NCI-H2227 (cell line): ENCODE results near the gene CMSS1.
"Not testable (repeated sequence)": the region's sequence is repeated elsewhere in the genome, so short reads cannot be mapped to it uniquely, and the experiment has no call there.

Experiments used
- DNase-seq: peaks from one replicate; lab custom pipeline; 2025; ENCODE audit not compliant: unreplicated experiment; lab: John Stamatoyannopoulos, UW

Gene CMSS1

GRCh38 chr3:99817047-99817436 is 620 bp upstream of the CMSS1 start:
- DNase-seq: peak; percentile 39

DNA sequence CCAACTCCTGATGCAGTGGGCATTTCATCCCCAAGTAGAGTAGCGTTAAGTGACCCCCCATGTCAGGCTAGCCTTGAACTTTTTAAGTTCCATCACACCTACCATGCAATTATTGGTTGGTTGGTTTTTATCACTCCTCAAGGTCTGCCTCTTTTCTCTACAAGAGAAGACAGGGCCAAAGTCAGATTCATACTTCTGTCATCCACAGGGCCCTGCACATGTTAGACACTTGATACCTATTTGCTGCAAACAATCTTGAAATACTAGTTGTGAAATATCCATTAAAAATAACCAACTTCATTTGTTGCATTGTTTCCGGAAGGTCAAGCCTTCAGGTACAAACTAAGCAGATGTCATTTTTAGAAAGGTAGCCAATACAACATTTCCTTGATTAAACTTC is 1.2 kb downstream of the CMSS1 start:
- DNase-seq: no peak

- DNase-seq: no peak
These were observed 6.4 kb downstream of the CMSS1 start for GRCh38 chr3:99823723-99824711.

GRCh38 chr3:99825004-99825640 is 7.5 kb downstream of the CMSS1 start:
- no peak for DNase-seq

- no peak for DNase-seq
These were observed 12.2 kb downstream of the CMSS1 start for GRCh38 chr3:99829844-99830243.

- no peak for DNase-seq
These were observed 16.0 kb downstream of the CMSS1 start for GRCh38 chr3:99833617-99834205.

GRCh38 chr3:99834211-99834957 is 16.7 kb downstream of the CMSS1 start:
- DNase-seq: no peak

GRCh38 chr3:99836681-99837080 is 19.0 kb downstream of the CMSS1 start:
- no peak for DNase-seq

DNA sequence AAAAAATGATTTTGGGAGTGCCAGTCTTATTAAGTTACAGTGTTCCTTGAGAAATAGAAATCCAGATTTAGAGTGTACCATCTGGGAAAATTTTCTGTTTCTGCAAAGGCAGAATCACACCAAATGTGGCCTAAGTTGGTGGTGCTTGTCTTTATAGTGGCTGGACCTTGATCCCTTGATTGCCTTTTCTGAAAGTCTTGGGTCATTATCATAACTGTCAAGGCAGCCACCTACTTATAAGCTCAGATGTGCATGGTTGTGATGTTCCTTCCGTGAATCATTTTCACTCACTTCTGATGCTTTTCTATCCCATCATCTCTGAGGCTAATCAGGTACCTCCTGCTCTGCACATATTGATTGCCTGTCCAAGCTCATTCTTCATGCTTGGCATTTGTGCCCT is 20.1 kb downstream of the CMSS1 start:
- no peak for DNase-seq

- DNase-seq: no peak
These were observed 21.1 kb downstream of the CMSS1 start for GRCh38 chr3:99838755-99839154.

- DNase-seq: no peak
These were observed 22.0 kb downstream of the CMSS1 start for GRCh38 chr3:99839613-99840012.

GRCh38 chr3:99841949-99842348 is 24.3 kb downstream of the CMSS1 start:
- DNase-seq: not testable (repeated sequence)

- peak; percentile 17 for DNase-seq
These were observed 25.3 kb downstream of the CMSS1 start for GRCh38 chr3:99842826-99843589.

GRCh38 chr3:99843590-99844258 is 26.1 kb downstream of the CMSS1 start:
- DNase-seq: no peak

- DNase-seq: no peak
These were observed 27.7 kb downstream of the CMSS1 start for GRCh38 chr3:99845331-99845730.

DNA sequence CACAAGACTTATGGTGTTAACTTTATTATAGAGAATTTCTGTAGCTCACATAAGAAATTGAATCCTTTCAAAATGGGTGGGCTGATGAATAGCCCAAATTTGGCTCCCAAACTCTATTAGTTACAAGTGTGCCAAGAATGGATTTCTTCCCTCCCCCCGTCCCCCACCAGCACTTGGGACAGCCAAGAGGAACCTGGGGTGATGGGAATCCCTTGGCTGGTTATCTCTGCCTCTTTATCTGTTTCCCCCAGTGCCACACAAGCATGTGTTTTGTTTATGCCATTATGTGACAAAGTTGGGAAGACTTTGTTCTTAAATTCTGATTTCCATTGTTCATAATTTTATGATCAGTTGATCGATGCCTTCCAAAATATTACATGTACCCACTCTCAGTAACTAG is 28.3 kb downstream of the CMSS1 start:
- no peak for DNase-seq

DNA sequence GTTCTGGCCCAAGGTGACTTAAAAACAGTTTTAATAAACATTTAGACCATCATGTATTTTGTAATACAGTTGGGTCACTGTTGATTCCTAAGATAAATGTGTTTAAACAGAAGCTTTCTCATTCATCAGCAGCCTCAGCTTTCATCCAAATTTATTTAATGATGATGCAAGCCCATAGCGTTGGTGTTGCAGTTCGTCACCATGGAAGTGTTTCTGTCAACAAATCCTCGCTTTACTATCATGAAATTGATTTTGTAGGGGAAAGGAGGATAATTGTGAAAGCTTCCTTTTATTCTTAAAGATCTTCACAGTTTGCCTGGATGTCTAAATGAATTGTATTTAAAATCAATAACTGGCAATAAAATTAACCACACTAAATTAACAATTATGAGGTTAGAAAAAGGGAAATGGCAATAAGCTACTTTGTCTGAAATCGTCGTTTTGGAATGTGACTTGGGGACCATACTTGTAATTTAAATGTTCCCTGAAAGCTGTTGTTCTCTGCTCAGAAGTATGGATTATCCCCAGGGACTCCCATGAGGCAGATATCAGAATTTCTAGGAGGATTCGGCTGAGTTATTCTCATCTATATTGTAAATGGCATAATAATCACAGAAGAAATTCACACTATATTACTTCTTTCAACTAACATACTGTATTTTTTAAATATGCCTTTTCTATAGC is 29.0 kb downstream of the CMSS1 start:
- no peak for DNase-seq

GRCh38 chr3:99848433-99848832 is 30.8 kb downstream of the CMSS1 start:
- DNase-seq: no peak

GRCh38 chr3:99850608-99851007 is 32.9 kb downstream of the CMSS1 start:
- DNase-seq: no peak
